Subcutaneous abdominal adipose tissue (tissue), 5 donors: ENCODE results near the gene VPS45.
"Not testable (repeated sequence)": the region's sequence is repeated elsewhere in the genome, so short reads cannot be mapped to it uniquely, and the experiment has no call there.

ENCODE experiments used
- H3K27ac ChIP-seq: one replicate; pipeline ENCODE4 v1.7.0; 2013; ENCODE audit warnings: low read depth, mild to moderate bottlenecking, inconsistent platforms, low read length, moderate library complexity
- H3K27me3 ChIP-seq, 5 donors: one replicate each; pipeline ENCODE4 v1.7.0; 2013; ENCODE audit warnings: low read length in 5 of 5, inconsistent platforms in 1 of 5; ENCODE audit not compliant: control insufficient read depth in 5 of 5, insufficient read depth in 4 of 5
- H3K36me3 ChIP-seq, 5 donors: one replicate each; pipeline ENCODE4 v1.7.0; 2013; ENCODE audit warnings: low read length in 5 of 5; ENCODE audit not compliant: control insufficient read depth in 5 of 5, insufficient read depth in 5 of 5
- H3K4me1 ChIP-seq, 5 donors: one replicate each; pipeline ENCODE4 v1.7.0; 2013; ENCODE audit warnings: low read length in 5 of 5, mild to moderate bottlenecking in 3 of 5, moderate library complexity in 1 of 5; ENCODE audit not compliant: control insufficient read depth in 5 of 5, insufficient read depth in 5 of 5
- H3K4me3 ChIP-seq, 5 donors: one replicate each; pipeline ENCODE4 v1.7.0; 2013; ENCODE audit warnings: low read length in 5 of 5, low read depth in 1 of 5
- H3K9ac ChIP-seq, 5 donors: one replicate each; pipeline ENCODE4 v1.7.0; 2013; ENCODE audit warnings: low read length in 5 of 5, mild to moderate bottlenecking in 4 of 5, moderate library complexity in 3 of 5
- H3K9me3 ChIP-seq, 5 donors: one replicate each; pipeline ENCODE4 v1.7.0; 2013; ENCODE audit warnings: low read length in 5 of 5; ENCODE audit not compliant: control insufficient read depth in 5 of 5
- donor health status: healthy.
- donor health status: healthy.
- donor health status: healthy.
- donor health status: healthy.
- donor health status: healthy.

Gene VPS45

DNA sequence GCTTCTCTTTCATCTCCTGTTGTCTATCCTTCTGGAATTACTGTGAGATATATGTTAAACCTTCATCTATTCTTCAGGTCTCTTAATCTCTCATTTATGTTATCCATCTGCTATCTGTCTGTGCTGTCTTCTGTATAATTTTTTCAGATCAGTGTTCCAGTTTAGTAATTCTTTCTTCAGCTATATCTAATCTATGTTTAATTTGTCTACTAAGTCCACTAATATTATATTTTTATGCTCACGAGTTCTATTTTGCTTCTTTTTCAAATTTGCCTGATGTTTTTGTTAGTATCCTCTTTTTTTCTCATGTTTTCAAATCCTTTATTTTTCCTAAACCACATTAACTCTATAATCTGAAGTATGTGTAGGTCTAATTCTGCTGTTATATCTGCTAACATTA lies 47.5 kb downstream of the VPS45 start:
- Histone ChIP-seq H3K4me1 (peaks cover 0 to 9% (median 5%) of the 10 kb centered on the region in 5 donors), H3K9ac (no peak overlapping the region), H3K27me3 (no peaks in the 10 kb centered on the region), H3K4me3 (no peak overlapping the region), H3K9me3 (peaks cover 4 to 11% (median 4%) of the 10 kb centered on the region in 5 donors), H3K36me3 (peaks cover 2 to 12% (median 10%) of the 10 kb centered on the region in 5 donors), H3K27ac (no peak overlapping the region)

DNA sequence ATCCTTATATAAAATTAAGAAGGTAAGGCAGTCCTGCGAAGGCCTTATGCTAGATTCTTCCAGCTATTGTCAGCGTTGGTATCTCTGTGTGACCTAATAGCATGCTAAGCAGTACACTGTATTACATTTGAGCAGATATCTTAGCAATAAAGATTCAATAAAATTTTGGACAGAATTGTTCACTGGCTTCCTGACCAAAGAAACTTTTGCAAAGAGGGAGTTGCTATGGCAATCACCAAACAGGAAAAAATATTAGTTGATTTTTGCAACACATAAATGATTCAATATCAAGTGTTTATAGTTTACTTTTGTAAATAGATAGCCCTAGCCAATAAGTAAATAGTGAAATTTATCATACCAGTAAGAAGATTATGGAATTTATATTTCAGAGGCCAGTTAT lies 51.1 kb downstream of the VPS45 start:
- H3K27ac ChIP-seq, result no peak overlapping the region
- H3K4me1 ChIP-seq, result peaks cover 0 to 5% (median 0%) of the 10 kb centered on the region in 5 donors
- H3K36me3 ChIP-seq, result peaks cover 0 to 9% (median 2%) of the 10 kb centered on the region in 5 donors
- H3K4me3 ChIP-seq, result no peak overlapping the region
- H3K9ac ChIP-seq, result no peak overlapping the region
- H3K9me3 ChIP-seq, result peaks cover 4 to 11% (median 4%) of the 10 kb centered on the region in 5 donors
- no peaks in the 10 kb centered on the region for H3K27me3 ChIP-seq

DNA sequence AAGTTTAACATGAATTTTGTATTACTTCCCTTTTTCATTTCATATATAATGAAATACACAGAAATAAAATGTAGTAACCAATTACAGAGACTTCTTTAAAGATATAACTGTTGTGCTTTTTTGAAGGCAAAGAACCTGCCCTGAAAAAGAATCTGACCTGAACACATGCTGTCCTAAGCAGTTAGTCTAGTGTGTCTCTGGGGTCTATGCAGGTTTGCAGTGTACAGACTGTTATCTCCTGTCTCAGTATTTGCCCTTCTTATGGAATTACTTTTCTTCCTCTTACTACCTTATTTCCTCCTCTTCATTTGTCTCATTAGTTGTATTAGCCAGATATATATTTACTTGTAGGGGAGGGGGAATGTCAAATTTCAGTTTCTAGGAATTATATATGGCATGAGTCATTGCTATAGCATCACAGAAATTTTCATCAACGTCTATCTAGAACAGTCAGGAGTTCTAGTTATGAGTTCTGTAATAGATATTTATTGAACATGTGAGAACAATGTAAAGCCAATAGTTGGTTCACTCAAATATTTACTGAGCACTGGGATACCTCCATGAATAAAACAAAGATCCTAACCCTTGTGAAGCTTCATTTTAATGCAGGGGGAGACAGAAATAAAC lies 53.8 kb downstream of the VPS45 start:
- Histone ChIP-seq H3K9ac (no peak overlapping the region), H3K4me3 (no peak overlapping the region), H3K4me1 (peaks cover 0 to 5% (median 0%) of the 10 kb centered on the region in 5 donors), H3K36me3 (peaks cover 0 to 9% (median 2%) of the 10 kb centered on the region in 5 donors), H3K9me3 (no peaks in the 10 kb centered on the region), H3K27me3 (no peaks in the 10 kb centered on the region), H3K27ac (no peak overlapping the region)

DNA sequence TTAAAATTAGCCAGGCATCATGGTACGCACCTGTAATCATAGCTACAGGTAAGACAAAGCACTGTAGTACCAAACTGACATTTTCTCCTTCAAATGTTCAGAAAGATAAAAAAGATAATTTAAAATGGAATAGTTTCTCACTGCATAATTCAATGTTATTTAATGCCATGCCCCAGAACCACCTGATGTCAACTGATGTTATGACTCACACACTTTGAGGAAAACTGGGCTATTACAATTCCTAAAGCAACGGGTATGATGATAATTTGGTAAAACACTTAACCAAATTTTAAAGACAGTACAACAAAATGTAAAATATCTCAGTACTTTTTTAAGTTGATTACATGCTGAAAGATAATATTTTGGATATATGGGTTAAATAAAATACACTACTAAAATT lies 59.2 kb downstream of the VPS45 start:
- Histone ChIP-seq H3K4me3 (no peak overlapping the region), H3K9me3 (no peaks in the 10 kb centered on the region), H3K27ac (no peak overlapping the region), H3K4me1 (no peaks in the 10 kb centered on the region), H3K9ac (no peak overlapping the region), H3K36me3 (peaks cover 0 to 7% (median 5%) of the 10 kb centered on the region in 5 donors), H3K27me3 (no peaks in the 10 kb centered on the region)

DNA sequence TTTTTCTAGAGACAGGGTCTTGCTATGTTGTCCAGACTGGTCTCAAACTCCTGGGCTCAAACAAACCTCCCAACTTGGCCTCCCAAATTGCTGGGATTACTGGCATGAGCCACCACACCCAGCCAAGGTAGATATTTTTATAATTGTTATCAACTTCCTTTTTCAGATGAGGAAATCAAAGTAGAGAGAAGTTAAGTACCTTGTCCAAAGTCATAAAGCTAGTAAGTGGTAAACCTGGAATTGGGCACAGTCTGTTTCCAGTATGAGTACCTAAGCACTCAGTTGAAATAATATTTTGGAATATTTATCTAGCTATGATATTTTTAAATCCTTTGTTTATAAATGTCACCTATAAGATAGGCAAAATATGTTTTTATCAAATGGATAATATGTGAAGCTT lies 59.9 kb downstream of the VPS45 start:
- H3K4me3 ChIP-seq, result no peak overlapping the region
- no peaks in the 10 kb centered on the region for H3K9me3 ChIP-seq
- no peaks in the 10 kb centered on the region for H3K27me3 ChIP-seq
- no peaks in the 10 kb centered on the region for H3K4me1 ChIP-seq
- H3K9ac ChIP-seq, result no peak overlapping the region
- H3K36me3 ChIP-seq, result peaks cover 0 to 7% (median 2%) of the 10 kb centered on the region in 5 donors
- no peak overlapping the region for H3K27ac ChIP-seq

DNA sequence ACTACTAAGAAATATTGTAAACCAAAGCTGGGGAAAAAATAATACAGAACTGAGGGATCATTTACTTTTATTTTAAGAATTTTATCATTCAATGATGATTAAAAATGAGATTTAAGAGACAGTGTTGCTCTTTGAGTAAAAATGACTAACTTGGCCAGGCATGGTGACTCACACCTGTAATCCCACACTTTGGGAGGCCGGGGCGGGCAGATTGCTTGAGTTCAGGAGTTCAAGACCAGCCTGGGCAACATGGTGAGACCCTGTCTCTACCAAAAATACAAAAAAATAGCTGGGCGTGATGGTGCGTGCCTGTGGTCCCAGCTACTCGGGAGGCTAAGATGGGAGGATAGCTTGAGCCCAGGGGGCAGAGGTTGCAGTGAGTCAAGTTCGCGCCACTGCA lies 60.3 kb downstream of the VPS45 start:
- no peaks in the 10 kb centered on the region for H3K4me1 ChIP-seq
- H3K4me3 ChIP-seq, result no peak overlapping the region
- no peaks in the 10 kb centered on the region for H3K9me3 ChIP-seq
- peaks cover 0 to 11% (median 2%) of the 10 kb centered on the region in 5 donors for H3K36me3 ChIP-seq
- no peak overlapping the region for H3K27ac ChIP-seq
- no peak overlapping the region for H3K9ac ChIP-seq
- H3K27me3 ChIP-seq, result no peaks in the 10 kb centered on the region

DNA sequence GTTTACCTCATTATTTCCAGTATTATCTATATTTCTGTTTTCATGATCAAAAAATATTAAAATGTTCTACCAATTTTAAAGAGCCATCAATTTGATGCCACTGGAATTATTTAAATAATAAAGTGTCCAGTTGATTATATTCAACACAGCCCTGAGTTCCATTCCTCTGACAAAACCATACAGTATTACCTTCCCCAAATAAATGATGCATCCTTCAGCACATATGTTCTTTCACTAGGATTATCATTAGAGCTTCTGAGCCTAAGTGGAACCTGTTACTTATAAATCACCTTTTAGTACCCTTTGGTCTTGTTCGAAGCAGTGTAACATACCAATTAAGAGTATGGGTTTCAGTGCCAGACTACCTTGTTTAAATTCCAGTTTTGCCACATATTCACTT lies 64.8 kb downstream of the VPS45 start:
- no peak overlapping the region for H3K9ac ChIP-seq
- H3K4me1 ChIP-seq, result no peaks in the 10 kb centered on the region
- peaks cover 0 to 10% (median 2%) of the 10 kb centered on the region in 5 donors for H3K36me3 ChIP-seq
- no peaks in the 10 kb centered on the region for H3K9me3 ChIP-seq
- H3K27ac ChIP-seq, result no peak overlapping the region
- H3K4me3 ChIP-seq, result no peak overlapping the region
- H3K27me3 ChIP-seq, result no peaks in the 10 kb centered on the region

DNA sequence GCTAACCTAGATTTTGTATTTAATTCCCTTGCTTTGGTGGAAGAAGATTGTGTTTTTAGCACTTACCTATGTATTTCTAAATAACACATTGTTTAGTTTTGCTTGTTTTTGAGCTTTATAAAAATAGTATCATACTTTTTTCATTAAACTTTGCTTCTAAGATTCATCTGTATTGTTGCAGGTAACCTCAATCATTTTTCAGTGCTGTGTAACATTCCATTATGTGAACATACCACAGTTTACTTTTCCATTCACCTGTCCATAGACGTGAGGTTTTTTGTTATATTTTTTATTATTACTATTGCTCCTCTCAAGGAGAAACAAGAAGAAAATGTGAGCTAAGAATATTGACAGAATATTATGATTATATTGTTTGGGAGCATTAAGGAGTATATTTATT lies 67.0 kb downstream of the VPS45 start:
- Histone ChIP-seq H3K27me3 (no peaks in the 10 kb centered on the region), H3K27ac (no peak overlapping the region), H3K9ac (no peak overlapping the region), H3K4me3 (no peak overlapping the region), H3K4me1 (no peaks in the 10 kb centered on the region), H3K36me3 (peaks cover 0 to 12% (median 0%) of the 10 kb centered on the region in 5 donors), H3K9me3 (no peaks in the 10 kb centered on the region)

DNA sequence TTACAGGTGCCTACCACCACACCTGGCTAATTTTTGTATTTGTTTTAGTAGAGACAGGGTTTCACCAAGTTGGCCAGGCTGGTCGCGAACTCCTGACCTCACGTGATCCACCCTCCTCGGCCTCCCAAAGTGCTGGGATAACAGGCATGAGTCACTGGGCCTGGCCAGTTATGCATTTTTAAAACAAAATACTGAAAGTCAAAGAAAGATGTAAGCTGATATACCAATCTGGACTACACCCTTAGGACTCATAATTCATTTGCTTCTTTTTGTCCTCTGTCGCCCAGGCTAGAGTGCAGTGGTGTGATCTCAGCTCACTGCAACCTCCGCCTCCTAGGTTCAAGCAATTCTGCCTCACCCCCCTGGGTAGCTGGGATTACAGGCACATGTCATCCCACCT lies 67.8 kb downstream of the VPS45 start:
- H3K9me3 ChIP-seq, H3K9ac ChIP-seq, H3K27me3 ChIP-seq, H3K4me3 ChIP-seq, H3K27ac ChIP-seq, H3K4me1 ChIP-seq: not testable (repeated sequence)
- peaks cover 0 to 12% (median 0%) of the 10 kb centered on the region in 5 donors for H3K36me3 ChIP-seq

DNA sequence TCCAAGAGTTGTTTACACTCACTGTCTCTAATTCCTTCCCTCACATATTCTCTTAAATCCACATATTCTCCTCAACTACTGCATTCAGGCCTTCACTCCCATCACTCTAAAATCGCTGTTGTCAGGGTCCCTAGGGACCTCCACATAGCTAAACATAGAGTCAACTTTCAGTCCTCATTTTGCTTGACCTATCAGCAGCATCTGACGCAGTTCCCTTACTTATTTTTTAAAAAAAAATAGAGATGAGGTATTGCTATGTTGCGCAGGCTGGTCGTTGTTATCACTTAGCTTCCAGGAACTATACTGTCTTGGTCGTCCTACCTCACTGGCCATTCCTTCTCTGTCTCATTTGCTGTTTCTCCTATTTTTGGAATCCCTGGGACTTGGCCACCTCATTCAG lies 70.5 kb downstream of the VPS45 start:
- H3K9me3 ChIP-seq, result no peaks in the 10 kb centered on the region
- no peak overlapping the region for H3K9ac ChIP-seq
- no peak overlapping the region for H3K27ac ChIP-seq
- no peak overlapping the region for H3K4me3 ChIP-seq
- H3K36me3 ChIP-seq, result peaks cover 0 to 13% (median 0%) of the 10 kb centered on the region in 5 donors
- no peaks in the 10 kb centered on the region for H3K27me3 ChIP-seq
- H3K4me1 ChIP-seq, result peaks cover 0 to 11% (median 5%) of the 10 kb centered on the region in 5 donors
